K562 (cell line): Measurements from ENCODE around the gene PAAF1. TPM values are rescaled to one million over a fixed set of nuclear protein-coding genes. Genes with fewer than 3 reads are reported as not detected.

Source experiments
- AFF4 ChIP-seq: sonication (generic); formaldehyde crosslinking; IDR thresholded peaks from 2 replicates; pipeline ENCODE4 v1.8.0; 2023; ENCODE audit warnings: mild to moderate bottlenecking, missing genetic modification reagents
- CBFA2T2 ChIP-seq: fragments of 450-650 bp; conservative IDR thresholded peaks from 2 replicates; pipeline ENCODE4 v1.6.1; 2017; ENCODE audit warnings: mild to moderate bottlenecking
- CBX8 ChIP-seq: fragments of 200-600 bp; sonication (generic); IDR thresholded peaks from 2 replicates; pipeline ENCODE4 v1.6.1; 2012; ENCODE audit warnings: borderline replicate concordance, mixed run types, low read depth, mild to moderate bottlenecking, moderate library complexity, mixed read lengths, low read length, control low read depth, inconsistent platforms; ENCODE audit not compliant: poor library complexity, severe bottlenecking; ENCODE audit errors: extremely low read depth
- FOXA3 ChIP-seq, 2 experiments: fragments of 450-650 bp in 1 of 2; sonication (generic) in 1 of 2; formaldehyde crosslinking; IDR thresholded peaks in 1 of 2; conservative IDR thresholded peaks in 1 of 2; 2 replicates each; pipeline versions ENCODE4 v1.4.0 to v1.8.0; 2020 to 2022; ENCODE audit warnings: mild to moderate bottlenecking in 2 of 2, missing genetic modification reagents in 1 of 2
- L3MBTL2 ChIP-seq: fragments of 450-650 bp; IDR thresholded peaks from 2 replicates; pipeline ENCODE4 v1.6.1; 2016; ENCODE audit warnings: mild to moderate bottlenecking, moderate library complexity
- MCM2 ChIP-seq: fragments of 450-650 bp; IDR thresholded peaks from 2 replicates; pipeline ENCODE4 v1.6.1; 2017; ENCODE audit warnings: low read depth, mild to moderate bottlenecking
- MCM5 ChIP-seq: fragments of 450-650 bp; IDR thresholded peaks from 2 replicates; pipeline ENCODE4 v1.6.1; 2016; ENCODE audit warnings: low read depth
- NFE2L1 ChIP-seq: fragments of 450-650 bp; IDR thresholded peaks from 2 replicates; pipeline ENCODE4 v1.6.1; 2016; ENCODE audit warnings: missing genetic modification characterization, low read depth, mild to moderate bottlenecking, missing compliant biosample characterization, moderate library complexity, borderline replicate concordance
- RBM17 ChIP-seq: fragments of 200-400 bp; formaldehyde crosslinking; IDR thresholded peaks from 2 replicates; pipeline ENCODE4 v1.6.1; 2017; ENCODE audit warnings: low read depth, mild to moderate bottlenecking, low read length, borderline replicate concordance
- XRCC3 ChIP-seq: fragments of 450-650 bp; IDR thresholded peaks from 2 replicates; pipeline ENCODE4 v1.6.1; 2017; ENCODE audit warnings: mild to moderate bottlenecking, moderate library complexity
- ZEB2 ChIP-seq: fragments of 450-650 bp; IDR thresholded peaks from 2 replicates; pipeline ENCODE4 v1.6.1; 2016
- ZFP36 ChIP-seq: fragments of 150-350 bp; IDR thresholded peaks from 2 replicates; pipeline ENCODE4 v1.6.1; 2018; ENCODE audit warnings: low read length, low read depth; ENCODE audit not compliant: partially characterized antibody
- ZNF431 ChIP-seq: sonication (generic); formaldehyde crosslinking; IDR thresholded peaks from 2 replicates; pipeline ENCODE4 v1.8.0; 2022; ENCODE audit warnings: mild to moderate bottlenecking, missing genetic modification reagents
- ZNF436 ChIP-seq: fragments of 250-450, 450-650 bp; sonication (Bioruptor Pico); formaldehyde crosslinking; IDR thresholded peaks from 2 replicates; pipeline ENCODE4 v1.7.0; 2020; ENCODE audit warnings: mild to moderate bottlenecking
- ZNF507 ChIP-seq: conservative IDR thresholded peaks from 2 replicates; pipeline ENCODE4 v1.6.1; 2017; ENCODE audit warnings: missing genetic modification characterization, missing compliant biosample characterization
- polyA plus RNA-seq, 8 experiments: library from polyadenylated mRNA; depleted of rRNA in 4 of 8; stranded (reverse) in 5 of 8; unstranded in 3 of 8; fragments of >200 nt; fragmentation: Nextera tagmentation in 2 of 8; fragmentation: Illumina TruSeq in 1 of 8; extraction: Ambion mirVana in 2 of 8; extraction: Trizol in 1 of 8; gene quantifications; 2 replicates each; pipeline versions ENCODE4 v1.2.1 to v1.2.3, GENCODE V29; 2011 to 2014; ENCODE audit warnings: inconsistent platforms in 1 of 8, missing spikeins in 1 of 8
- total RNA-seq, 7 experiments: library from RNA; depleted of rRNA in 6 of 7; stranded (reverse); fragments of >200 nt in 6 of 7; fragmentation: Illumina TruSeq in 2 of 7; extraction: Trizol in 2 of 7; gene quantifications; 2 replicates each; pipeline versions ENCODE4 v1.2.1 to v1.2.3, GENCODE V29; 2011 to 2021; ENCODE audit warnings: low replicate concordance in 1 of 7
- TF ChIP-seq, protein P1 (sequence below): fragments of 250-450 bp; sonication (Bioruptor Pico); IDR thresholded peaks from 2 replicates; pipeline ENCODE4 v1.5.0; 2021
- TF ChIP-seq, protein P2 (sequence below): fragments of 450-650 bp; formaldehyde crosslinking; IDR thresholded peaks from 2 replicates; pipeline ENCODE4 v1.4.0; 2020; ENCODE audit warnings: mild to moderate bottlenecking, moderate library complexity
- TF ChIP-seq, protein P3 (sequence below): fragments of 250-450 bp; sonication (Bioruptor Pico); IDR thresholded peaks from 2 replicates; pipeline ENCODE4 v1.5.0; 2022; ENCODE audit warnings: mild to moderate bottlenecking

The PAAF1 gene
- total and polyA plus RNA-seq, 9 of the 15 experiments (the other 6 are each of a cell fraction or from before 2014, with no cell fraction given), result 13.5 to 78.6 (median 23.3) TPM

GRCh38 chr11:73851046-73851764 is 25.6 kb upstream of the PAAF1 start (continued):
- TF ChIP-seq AFF4 (CRISPR knock-in tag) (no peak), CBX8 (no peak), XRCC3 (no peak), FOXA3 (CRISPR knock-in tag; conservative IDR thresholded peaks at IDR 0.05 in 1 of 2, IDR thresholded peaks at IDR 0.05 in 1 of 2) (0 out of 4 replicates have a peak, but pooled peaks of 1 of the 2 experiments have one; percentile 27), ZEB2 (no peak), MCM2 (no peak), L3MBTL2 (no peak; the same call in 1 of the 2 replicates), ZNF431 (CRISPR knock-in tag) (no peak), RBM17 (no peak), ZNF507 (tag) (no peak), ZNF436 (CRISPR knock-in tag) (no peak), NFE2L1 (tag) (no peak), MCM5 (no peak), CBFA2T2 (no peak), ZFP36 (no peak)
- TF ChIP-seq, protein P1, sequence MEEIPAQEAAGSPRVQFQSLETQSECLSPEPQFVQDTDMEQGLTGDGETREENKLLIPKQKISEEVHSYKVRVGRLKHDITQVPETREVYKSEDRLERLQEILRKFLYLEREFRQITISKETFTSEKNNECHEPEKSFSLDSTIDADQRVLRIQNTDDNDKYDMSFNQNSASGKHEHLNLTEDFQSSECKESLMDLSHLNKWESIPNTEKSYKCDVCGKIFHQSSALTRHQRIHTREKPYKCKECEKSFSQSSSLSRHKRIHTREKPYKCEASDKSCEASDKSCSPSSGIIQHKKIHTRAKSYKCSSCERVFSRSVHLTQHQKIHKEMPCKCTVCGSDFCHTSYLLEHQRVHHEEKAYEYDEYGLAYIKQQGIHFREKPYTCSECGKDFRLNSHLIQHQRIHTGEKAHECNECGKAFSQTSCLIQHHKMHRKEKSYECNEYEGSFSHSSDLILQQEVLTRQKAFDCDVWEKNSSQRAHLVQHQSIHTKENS (CRISPR knock-in tag), result no peak
- TF ChIP-seq, protein P2, sequence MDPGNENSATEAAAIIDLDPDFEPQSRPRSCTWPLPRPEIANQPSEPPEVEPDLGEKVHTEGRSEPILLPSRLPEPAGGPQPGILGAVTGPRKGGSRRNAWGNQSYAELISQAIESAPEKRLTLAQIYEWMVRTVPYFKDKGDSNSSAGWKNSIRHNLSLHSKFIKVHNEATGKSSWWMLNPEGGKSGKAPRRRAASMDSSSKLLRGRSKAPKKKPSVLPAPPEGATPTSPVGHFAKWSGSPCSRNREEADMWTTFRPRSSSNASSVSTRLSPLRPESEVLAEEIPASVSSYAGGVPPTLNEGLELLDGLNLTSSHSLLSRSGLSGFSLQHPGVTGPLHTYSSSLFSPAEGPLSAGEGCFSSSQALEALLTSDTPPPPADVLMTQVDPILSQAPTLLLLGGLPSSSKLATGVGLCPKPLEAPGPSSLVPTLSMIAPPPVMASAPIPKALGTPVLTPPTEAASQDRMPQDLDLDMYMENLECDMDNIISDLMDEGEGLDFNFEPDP (CRISPR knock-in tag), result no peak
- TF ChIP-seq, protein P3, sequence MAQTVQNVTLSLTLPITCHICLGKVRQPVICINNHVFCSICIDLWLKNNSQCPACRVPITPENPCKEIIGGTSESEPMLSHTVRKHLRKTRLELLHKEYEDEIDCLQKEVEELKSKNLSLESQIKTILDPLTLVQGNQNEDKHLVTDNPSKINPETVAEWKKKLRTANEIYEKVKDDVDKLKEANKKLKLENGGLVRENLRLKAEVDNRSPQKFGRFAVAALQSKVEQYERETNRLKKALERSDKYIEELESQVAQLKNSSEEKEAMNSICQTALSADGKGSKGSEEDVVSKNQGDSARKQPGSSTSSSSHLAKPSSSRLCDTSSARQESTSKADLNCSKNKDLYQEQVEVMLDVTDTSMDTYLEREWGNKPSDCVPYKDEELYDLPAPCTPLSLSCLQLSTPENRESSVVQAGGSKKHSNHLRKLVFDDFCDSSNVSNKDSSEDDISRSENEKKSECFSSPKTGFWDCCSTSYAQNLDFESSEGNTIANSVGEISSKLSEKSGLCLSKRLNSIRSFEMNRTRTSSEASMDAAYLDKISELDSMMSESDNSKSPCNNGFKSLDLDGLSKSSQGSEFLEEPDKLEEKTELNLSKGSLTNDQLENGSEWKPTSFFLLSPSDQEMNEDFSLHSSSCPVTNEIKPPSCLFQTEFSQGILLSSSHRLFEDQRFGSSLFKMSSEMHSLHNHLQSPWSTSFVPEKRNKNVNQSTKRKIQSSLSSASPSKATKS (CRISPR knock-in tag), result no peak
